ENCODE data around the gene PTGER1.

- no peak for TF ChIP-seq GATA2 (IDR thresholded peaks at IDR 0.05; ENCODE audit: low read depth, low read length)
- TF ChIP-seq GATA3 (IDR thresholded peaks at IDR 0.05; ENCODE audit: low read depth, low read length) = no peak
Observed at GRCh38 chr19:14514215-14514863, 39.2 kb upstream of the PTGER1 start.
